Measurements from ENCODE around the gene EIF6.

EIF6 gene

DNA sequence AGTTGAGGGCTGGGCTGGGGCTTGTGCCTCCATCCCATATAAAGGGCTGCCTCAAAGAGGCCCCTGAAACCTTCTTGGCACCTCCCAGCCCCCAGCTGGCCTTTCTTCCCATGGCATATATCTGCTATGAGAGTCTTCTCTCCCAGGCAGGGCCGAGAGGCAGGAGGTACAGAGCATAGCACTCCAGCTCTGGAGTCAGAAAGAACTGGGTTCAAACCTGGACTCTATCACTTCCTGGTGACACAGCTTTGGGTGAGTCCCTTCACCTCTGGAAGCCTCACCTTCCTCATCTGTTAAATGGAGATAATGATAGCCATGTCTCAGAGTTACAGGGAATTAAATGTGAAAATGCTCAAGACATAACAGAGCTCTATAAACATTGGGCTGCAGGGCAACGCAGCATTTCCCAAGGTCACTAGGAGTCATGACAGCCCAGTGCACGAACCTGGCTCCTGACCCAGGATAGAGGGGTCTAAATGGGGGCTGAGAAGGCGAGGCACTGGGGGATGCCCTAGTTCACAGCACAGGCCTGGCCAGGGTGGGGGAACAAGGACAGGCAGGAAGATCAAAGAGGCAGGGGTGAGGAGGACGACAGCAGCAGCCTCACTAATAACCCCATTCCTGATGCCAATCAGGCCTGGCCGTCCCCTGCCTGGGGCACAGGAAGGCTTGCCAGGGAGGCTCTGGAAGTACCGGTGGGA lies 5.8 kb upstream of the EIF6 start:
- H3K27ac ChIP-seq: no peak overlapping the region
- H3K4me3 ChIP-seq (ENCODE audit: low read depth, low read length): no peak overlapping the region
- DNase-seq: no peak
- TF ChIP-seq, protein P1, sequence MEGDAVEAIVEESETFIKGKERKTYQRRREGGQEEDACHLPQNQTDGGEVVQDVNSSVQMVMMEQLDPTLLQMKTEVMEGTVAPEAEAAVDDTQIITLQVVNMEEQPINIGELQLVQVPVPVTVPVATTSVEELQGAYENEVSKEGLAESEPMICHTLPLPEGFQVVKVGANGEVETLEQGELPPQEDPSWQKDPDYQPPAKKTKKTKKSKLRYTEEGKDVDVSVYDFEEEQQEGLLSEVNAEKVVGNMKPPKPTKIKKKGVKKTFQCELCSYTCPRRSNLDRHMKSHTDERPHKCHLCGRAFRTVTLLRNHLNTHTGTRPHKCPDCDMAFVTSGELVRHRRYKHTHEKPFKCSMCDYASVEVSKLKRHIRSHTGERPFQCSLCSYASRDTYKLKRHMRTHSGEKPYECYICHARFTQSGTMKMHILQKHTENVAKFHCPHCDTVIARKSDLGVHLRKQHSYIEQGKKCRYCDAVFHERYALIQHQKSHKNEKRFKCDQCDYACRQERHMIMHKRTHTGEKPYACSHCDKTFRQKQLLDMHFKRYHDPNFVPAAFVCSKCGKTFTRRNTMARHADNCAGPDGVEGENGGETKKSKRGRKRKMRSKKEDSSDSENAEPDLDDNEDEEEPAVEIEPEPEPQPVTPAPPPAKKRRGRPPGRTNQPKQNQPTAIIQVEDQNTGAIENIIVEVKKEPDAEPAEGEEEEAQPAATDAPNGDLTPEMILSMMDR (IDR thresholded peaks at IDR 0.05; ENCODE audit: low read depth, low read length, missing control alignments): no peak
- H3K36me3 ChIP-seq (replicated peaks): no peaks in the 10 kb centered on the region
- in situ Hi-C loops (cut with HindIII; ENCODE audit: low pct_ligation_motif_present, low sequenced_read_pairs): no loop called here
- H3K27me3 ChIP-seq (replicated peaks): no peaks in the 10 kb centered on the region

DNA sequence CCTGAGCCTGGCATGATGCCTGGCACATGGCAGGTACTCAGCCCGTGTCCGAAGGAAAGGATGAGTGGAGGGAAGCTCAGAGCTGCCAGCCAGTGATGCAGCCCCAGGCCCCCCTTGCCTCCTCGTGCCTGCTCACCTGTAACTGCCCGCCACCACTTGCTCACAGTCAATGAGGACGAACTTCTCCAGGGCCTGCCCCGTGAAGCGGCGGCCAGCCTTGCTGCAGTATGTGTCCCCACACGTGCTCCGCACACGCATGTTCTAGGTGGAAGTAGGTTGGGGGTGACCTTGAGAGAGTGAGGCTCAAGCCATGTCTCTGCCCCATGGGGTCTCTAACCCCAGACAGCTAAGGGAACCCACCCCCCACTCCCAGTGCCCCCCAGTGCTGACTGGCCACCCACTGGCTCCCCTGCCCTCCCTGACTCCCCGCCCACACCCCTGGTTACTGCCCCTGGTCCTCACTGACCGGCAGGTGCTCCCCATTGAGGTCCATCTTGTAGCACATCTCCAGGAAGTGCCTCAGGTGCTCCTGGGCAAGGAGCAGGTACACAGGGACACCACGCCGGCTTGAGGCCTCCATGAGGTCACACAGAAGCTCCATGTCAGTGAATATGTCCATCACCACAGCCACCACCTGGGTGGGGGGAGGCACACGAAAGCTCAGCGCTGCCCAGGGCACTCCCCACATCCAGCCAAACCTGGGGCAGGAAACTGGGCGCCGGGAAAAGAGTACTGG lies 3.9 kb upstream of the EIF6 start:
- H3K36me3 ChIP-seq (replicated peaks): no peaks in the 10 kb centered on the region
- in situ Hi-C loops (cut with HindIII; ENCODE audit: low pct_ligation_motif_present, low sequenced_read_pairs): no loop called here

DNA sequence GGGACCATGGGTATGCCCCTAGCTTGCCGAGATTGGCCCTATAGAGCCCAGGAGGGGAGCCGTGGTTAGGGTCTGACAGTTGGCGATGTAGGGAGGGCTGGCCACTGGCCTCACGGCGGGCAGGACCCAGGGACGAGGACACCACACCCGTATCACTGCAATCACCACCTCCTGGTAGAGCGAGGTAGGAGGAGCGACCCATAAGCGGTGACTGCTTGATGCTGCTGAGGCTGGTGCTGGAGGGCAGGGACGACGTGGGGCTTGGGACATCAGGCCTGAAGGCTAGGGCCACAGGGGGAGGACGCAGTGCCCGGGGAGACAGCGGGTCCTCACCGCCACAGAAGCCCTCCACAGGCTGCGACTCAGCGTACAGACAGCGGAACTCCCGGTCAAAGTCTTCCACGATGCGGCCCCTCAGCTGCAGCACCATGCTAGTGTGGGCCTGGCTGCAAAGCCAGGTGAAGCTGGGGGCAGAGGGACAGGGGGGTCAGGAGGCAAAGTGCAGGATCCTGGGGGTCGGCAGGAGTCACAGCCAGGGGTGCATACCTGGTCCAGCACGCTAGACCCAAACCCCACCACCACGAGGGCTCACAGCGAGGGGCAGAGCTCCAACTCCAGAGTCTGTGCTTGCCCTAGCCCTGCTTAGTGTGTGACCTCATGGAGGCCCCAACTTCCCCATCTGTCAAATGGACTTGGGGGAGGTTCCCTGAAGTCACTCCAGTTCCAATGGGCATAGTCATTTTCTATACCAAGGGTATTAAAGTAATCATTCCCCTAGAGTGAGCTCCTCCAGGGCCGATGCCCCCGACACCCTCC lies 3.1 kb upstream of the EIF6 start:
- Histone ChIP-seq H3K36me3 (replicated peaks) (peaks cover 3% of the 10 kb centered on the region), H3K27me3 (replicated peaks) (no peaks in the 10 kb centered on the region), H3K4me3 (ENCODE audit: low read depth, low read length) (no peak overlapping the region), H3K27ac (no peak overlapping the region)
- in situ Hi-C loops (cut with HindIII; ENCODE audit: low pct_ligation_motif_present, low sequenced_read_pairs): no loop called here
- TF ChIP-seq, protein P1 (IDR thresholded peaks at IDR 0.05; ENCODE audit: low read depth, low read length, missing control alignments): no peak
- DNase-seq: no peak

More for the DNA sequence above, 3.9 kb upstream of the EIF6 start:
- H3K27me3 ChIP-seq (replicated peaks): no peaks in the 10 kb centered on the region
- no peak overlapping the region for H3K4me3 ChIP-seq (ENCODE audit: low read depth, low read length)
- TF ChIP-seq, protein P1 (IDR thresholded peaks at IDR 0.05; ENCODE audit: low read depth, low read length, missing control alignments): no peak
- no peak overlapping the region for H3K27ac ChIP-seq
- no peak for DNase-seq

DNA sequence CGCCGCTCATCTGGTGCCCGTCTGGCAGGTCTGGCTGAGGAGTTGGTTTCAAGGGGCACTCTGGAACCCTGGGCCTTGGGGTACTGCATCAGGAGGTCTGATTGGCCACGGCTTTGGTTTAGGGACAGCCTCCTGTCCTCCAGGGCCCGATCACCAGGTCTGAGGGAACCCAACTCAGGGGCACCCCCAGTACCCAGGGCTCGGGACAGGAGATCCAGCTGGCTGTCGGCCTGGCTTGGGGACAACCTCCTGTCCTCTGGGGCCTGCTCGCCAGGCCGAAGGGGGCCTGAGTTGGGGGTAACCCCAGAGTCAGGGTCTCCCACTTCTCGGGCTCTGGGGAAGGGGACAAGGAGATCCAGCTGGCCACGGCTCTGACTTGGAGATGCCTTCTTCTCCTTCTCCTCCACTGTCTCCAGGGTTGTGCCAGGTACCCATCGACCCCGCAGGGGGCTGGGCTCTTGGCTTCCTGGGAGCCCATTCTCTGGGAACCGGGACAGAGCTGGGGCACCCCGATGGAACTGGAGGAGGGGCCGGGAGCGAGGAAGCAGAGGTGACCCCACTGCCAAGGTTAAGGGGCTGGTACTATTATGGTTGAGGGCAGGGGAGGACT lies 2.4 kb upstream of the EIF6 start:
- in situ Hi-C loops (cut with HindIII; ENCODE audit: low pct_ligation_motif_present, low sequenced_read_pairs): no loop called here
- no peak for DNase-seq
- Histone ChIP-seq H3K27ac (no peak overlapping the region), H3K4me3 (ENCODE audit: low read depth, low read length) (no peak overlapping the region), H3K36me3 (replicated peaks) (peaks cover 6% of the 10 kb centered on the region), H3K27me3 (replicated peaks) (no peaks in the 10 kb centered on the region)
- TF ChIP-seq, protein P1 (IDR thresholded peaks at IDR 0.05; ENCODE audit: low read depth, low read length, missing control alignments): no peak

DNA sequence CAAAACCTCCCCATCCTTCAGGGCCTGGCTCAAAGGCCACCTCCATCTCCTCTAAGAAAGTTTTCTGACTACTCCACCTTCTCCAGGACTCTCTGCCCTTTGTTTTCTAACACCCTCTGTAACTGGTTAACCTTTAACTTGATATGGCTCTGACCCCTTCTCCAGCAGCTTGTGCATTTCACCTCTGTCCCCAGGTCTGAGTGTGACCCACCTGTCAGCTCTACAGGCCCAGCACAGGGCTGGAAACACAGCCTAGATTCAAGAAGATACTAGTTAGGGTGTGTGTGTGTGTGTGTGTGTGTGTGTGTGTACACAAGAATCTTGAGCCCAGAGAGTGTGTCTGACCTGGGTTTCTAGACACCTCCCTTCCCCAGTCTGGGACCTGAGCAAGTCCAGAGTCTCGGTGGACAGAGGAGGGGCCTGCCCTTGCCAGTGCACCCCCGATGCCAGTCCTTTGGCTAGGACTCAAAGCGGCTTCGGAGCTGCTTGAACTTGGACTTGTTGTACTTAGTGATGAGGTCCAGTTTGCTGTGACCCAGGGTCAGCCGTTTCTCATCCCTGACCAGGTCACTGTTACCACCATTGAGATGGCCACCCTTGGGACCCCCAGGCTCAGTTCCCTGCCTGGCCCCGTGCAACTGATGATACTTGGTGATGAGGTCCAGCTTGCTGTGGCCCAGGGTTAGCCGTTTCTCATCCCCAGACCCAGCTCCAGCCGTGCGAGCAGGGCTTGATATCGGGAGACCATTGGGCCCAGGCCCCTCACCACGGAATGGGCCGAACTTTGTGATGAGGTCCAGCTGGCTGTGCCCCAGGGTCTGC lies 1.7 kb upstream of the EIF6 start:
- no peak overlapping the region for H3K4me3 ChIP-seq (ENCODE audit: low read depth, low read length)
- in situ Hi-C loops (cut with HindIII; ENCODE audit: low pct_ligation_motif_present, low sequenced_read_pairs): no loop called here
- peaks cover 6% of the 10 kb centered on the region for H3K36me3 ChIP-seq (replicated peaks)
- DNase-seq: no peak
- no peaks in the 10 kb centered on the region for H3K27me3 ChIP-seq (replicated peaks)
- no peak overlapping the region for H3K27ac ChIP-seq
- TF ChIP-seq, protein P1 (IDR thresholded peaks at IDR 0.05; ENCODE audit: low read depth, low read length, missing control alignments): no peak
